ENCODE data around the gene CCDC27. TPM values are rescaled to one million over a fixed set of nuclear protein-coding genes. Genes with fewer than 3 reads are reported as not detected.

Gene CCDC27
- total and polyA plus RNA-seq, 2 of the 8 experiments (the other 6 are each of a cell fraction or from before 2014, with no cell fraction given): 0.15 TPM; not detected in 1

DNA sequence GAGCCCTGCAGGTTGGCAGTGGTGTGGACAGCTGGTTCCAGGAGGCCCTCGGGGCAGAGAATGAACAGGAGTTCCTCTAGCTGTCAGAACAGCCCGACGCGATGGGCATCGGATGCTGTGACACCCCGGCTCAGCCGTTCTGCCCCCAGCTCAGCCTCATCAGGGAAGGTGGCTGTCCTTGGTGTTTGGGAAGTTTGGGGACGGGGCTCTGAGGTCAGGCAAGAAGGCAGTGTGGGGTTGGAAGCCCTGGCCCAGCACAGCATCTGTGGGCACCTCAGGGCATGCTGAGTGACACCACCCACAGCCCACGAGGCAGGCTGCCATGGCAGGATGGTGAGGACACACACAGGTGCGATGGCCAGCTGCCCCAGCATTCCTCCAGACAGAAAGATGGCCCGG is 40.9 kb upstream of the CCDC27 start:
- H4K5ac ChIP-seq (ENCODE audit: insufficient read length, low read depth, low read length): no peak overlapping the region
- H2BK20ac ChIP-seq (ENCODE audit: low read length): no peak overlapping the region
- H3K18ac ChIP-seq (ENCODE audit: extremely low read depth, low read length): no peak overlapping the region; the same call in 1 of the 2 replicates
- ChIA-PET CTCF (ENCODE audit: partially characterized antibody) (interaction anchor here (0.7 to 6.3 kb wide), 7 partner anchors 8 to 29 kb away, joined by 3 to 49 read pairs (median 5); no protein-coding TSS in a partner anchor), POLR2A (ENCODE audit: partially characterized antibody) (interaction anchor here (1.8 kb wide), 1 partner anchor 55 kb away, joined by 4 read pairs; no protein-coding TSS in a partner anchor)
- no peaks in the 10 kb centered on the region for H3K79me2 ChIP-seq (ENCODE audit: control insufficient read depth in 1 of 2, insufficient read depth in 2 of 2, low read length in 2 of 2)
- H3K79me1 ChIP-seq (ENCODE audit: low read depth, low read length): no peaks in the 10 kb centered on the region; the same call in 1 of the 2 replicates
- H3K14ac ChIP-seq (ENCODE audit: insufficient read length): no peak overlapping the region
- DNase-seq (ENCODE audit: low read depth in 1 of 2, low spot score in 2 of 2): no peak
- 83% methylated on average over 11 of the region's 11 CpGs; no CpG with 5 or more reads in 1 of the 2 experiments for WGBS, 2 experiments (ENCODE audit: extremely low coverage in 1 of 2, insufficient coverage in 1 of 2, insufficient read length in 1 of 2, insufficient replicate concordance in 2 of 2, low coverage in 1 of 2, low lambda C conversion rate in 2 of 2, missing lambda C conversion rate in 1 of 2)
- peaks cover 6 to 19% of the 10 kb centered on the region in 2 experiments for H4K20me1 ChIP-seq (replicated peaks in 1 of 2; ENCODE audit: control insufficient read depth in 1 of 2, insufficient read depth in 2 of 2, low read length in 2 of 2)
- no peak overlapping the region for H3K4me3 ChIP-seq (ENCODE audit: extremely low read depth in 1 of 4, insufficient read depth in 2 of 4, low read depth in 3 of 4, low read length in 4 of 4)
- H2BK12ac ChIP-seq (ENCODE audit: low read depth, low read length): no peak overlapping the region; the same call in 1 of the 2 replicates
- no peaks in the 10 kb centered on the region for H3K36me3 ChIP-seq (ENCODE audit: control insufficient read depth in 2 of 4, insufficient read depth in 4 of 4, low read length in 3 of 4)
- no peak overlapping the region for H3K27ac ChIP-seq (ENCODE audit: low read depth, low read length)
- no peaks in the 10 kb centered on the region; the same call in 1 of the 2 replicates for H3K23me2 ChIP-seq (ENCODE audit: low read depth, low read length)
- H3K56ac ChIP-seq (replicated peaks; ENCODE audit: insufficient read length, low read depth, low read length): no peak overlapping the region
- no peak overlapping the region for H3K4me2 ChIP-seq (ENCODE audit: insufficient read depth in 1 of 2, low read depth in 2 of 2, low read length in 2 of 2)
- H3K4ac ChIP-seq (replicated peaks; ENCODE audit: insufficient read length, low read depth, low read length): peak overlapping the region; percentile 32
- H2BK15ac ChIP-seq (ENCODE audit: low read length): no peak overlapping the region
- no peak overlapping the region for H4K91ac ChIP-seq (replicated peaks; ENCODE audit: insufficient read length, low read length)
- H3K9ac ChIP-seq (replicated peaks in 1 of 4; ENCODE audit: extremely low read depth in 1 of 4, low read depth in 3 of 4, low read length in 3 of 4): no peak overlapping the region; a peak in 1 of 7 replicates
- H2BK120ac ChIP-seq (replicated peaks; ENCODE audit: low read depth, low read length): no peak overlapping the region
- H2BK5ac ChIP-seq (ENCODE audit: low read depth, low read length): no peak overlapping the region
- H4K8ac ChIP-seq (ENCODE audit: extremely low read depth, insufficient read depth, low read length): no peak overlapping the region
- no peak overlapping the region for H2AK5ac ChIP-seq (ENCODE audit: low read depth, low read length)
- no peak for FAIRE-seq
- H3K9me3 ChIP-seq (ENCODE audit: insufficient read depth in 2 of 2, low read depth in 1 of 2, low read length in 1 of 2): no peaks in the 10 kb centered on the region
- peaks cover 0 to 17% (median 7%) of the 10 kb centered on the region in 4 experiments; a peak in 4 of 7 replicates for H3K27me3 ChIP-seq (replicated peaks in 1 of 4; ENCODE audit: control insufficient read depth in 3 of 4, extremely low read depth in 1 of 4, insufficient read depth in 3 of 4, low read length in 3 of 4)
- peaks cover 4 to 32% (median 27%) of the 10 kb centered on the region in 4 experiments for H3K4me1 ChIP-seq (replicated peaks in 1 of 4; ENCODE audit: control insufficient read depth in 3 of 4, insufficient read depth in 4 of 4, low read length in 3 of 4)
- H3K23ac ChIP-seq (ENCODE audit: insufficient read length): no peak overlapping the region
- H2AFZ ChIP-seq (ENCODE audit: low read length): no peak overlapping the region
- no peak for TF ChIP-seq SP4 (IDR thresholded peaks at IDR 0.05; ENCODE audit: low read length)

Data from H1 (cell line).